ENCODE measurements around the gene PLSCR5. TPM values are rescaled to one million over a fixed set of nuclear protein-coding genes. Genes with fewer than 3 reads are reported as not detected.

PLSCR5 gene
- polyA plus RNA-seq, 1 donor: 0.10 TPM

DNA sequence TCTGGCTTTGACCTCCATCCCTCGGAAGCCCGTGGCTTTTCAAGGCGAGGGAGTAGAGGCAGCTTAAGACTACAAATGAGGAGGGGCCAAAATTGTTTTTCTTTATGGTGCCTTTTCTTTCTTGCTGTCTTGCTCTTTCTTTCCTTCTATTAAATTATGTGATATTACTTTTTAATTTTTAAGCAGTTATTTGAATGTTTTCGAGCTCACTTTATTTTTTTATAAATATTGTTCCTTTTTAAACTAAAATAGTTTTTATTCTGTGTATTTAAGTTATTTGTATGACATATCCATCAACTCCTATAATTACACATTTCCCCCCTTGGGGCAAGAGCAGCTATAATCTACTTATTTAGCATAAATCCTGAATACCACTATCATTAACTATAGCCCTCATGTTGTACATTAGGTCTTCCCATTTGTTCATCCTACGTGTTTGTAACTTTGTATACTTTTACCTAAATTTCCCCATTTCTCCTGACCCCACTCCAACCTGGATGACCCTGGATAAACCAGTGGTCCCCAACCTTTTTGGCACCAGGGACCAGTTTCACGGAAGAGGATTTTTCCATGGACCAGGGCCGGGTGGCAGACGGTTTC is 60.1 kb downstream of the PLSCR5 start:
- Histone ChIP-seq H3K4me1 (ENCODE audit: control insufficient read depth, insufficient read depth, low read length) (peaks cover 13% of the 10 kb centered on the region), H3K36me3 (ENCODE audit: control insufficient read depth, insufficient read depth, low read length) (no peaks in the 10 kb centered on the region), H3K27me3 (ENCODE audit: control insufficient read depth, insufficient read depth, low read length) (no peaks in the 10 kb centered on the region), H3K4me3 (ENCODE audit: low read length) (peak overlapping the region; percentile 92), H3K27ac (ENCODE audit: low read length) (peak overlapping the region; percentile 99), H3K9me3 (ENCODE audit: control insufficient read depth, low read depth, low read length) (no peaks in the 10 kb centered on the region)
- 19% methylated on average over 4 of the region's 8 CpGs for WGBS (ENCODE audit: insufficient coverage, low lambda C conversion rate)
- no peak for DNase-seq

DNA sequence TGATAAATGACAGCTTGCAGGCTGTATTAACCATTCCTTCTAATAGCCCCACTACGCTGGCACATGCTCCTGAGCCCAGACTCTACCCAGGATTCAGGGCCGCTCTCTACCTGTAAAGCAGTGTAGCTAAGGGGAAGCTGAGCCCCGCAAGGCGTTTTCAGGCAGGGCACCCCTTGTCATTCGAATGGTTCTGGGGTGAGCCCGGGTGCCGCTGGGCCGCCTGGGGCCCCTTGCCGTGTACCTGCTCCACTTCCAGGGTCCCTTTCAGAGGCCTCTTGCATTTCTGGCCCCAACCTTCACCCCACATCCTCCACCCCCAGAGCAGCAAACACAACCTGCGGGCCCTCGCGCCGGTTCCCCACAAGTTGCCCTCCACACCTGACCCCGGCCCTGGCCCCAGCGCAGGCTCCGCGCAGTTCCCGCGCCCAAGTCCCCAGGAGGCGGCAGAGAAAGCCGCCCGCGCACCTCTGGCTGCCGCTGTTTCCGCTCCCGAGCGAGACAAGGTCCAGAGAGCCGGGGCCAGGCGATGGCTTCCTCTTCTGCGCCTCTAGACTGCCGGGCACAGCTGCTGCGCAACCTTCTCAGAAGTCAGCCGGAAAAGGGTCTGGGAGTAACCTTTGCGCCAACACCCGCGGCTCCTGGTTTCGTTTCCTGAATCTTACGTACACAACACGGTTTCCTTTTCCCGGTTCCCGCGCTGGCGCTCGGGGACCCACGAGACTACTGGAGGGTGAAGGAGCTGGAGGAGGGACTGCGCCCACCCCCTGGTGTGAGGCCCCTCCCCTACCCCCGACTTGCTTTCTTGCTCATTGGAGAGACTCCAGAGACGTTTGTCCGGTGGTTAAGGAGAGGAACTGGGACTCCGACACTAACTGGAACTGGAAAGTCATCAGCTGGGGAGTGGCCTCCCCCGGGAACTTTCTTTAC is 60.9 kb downstream of the PLSCR5 start, which contains the start of gene PLSCR1:
PLSCR1 (minus strand) TSS at position 606 of the 927 bp plus-strand sequence. CDS start 8,055 bp downstream, outside the sequence.
- Histone ChIP-seq H3K4me1 (ENCODE audit: control insufficient read depth, insufficient read depth, low read length) (peaks cover 13% of the 10 kb centered on the region), H3K9me3 (ENCODE audit: control insufficient read depth, low read depth, low read length) (no peaks in the 10 kb centered on the region), H3K4me3 (ENCODE audit: low read length) (peak within 1 kb of the TSS; percentile 92), H3K27me3 (ENCODE audit: control insufficient read depth, insufficient read depth, low read length) (no peaks in the 10 kb centered on the region), H3K27ac (ENCODE audit: low read length) (peak within 1 kb of the TSS; percentile 99), H3K36me3 (ENCODE audit: control insufficient read depth, insufficient read depth, low read length) (no peaks in the 10 kb centered on the region)
- peak; percentile 96 to 98 for DNase-seq
- 14% methylated on average over 1 of the region's 51 CpGs for WGBS (ENCODE audit: insufficient coverage, low lambda C conversion rate)

DNA sequence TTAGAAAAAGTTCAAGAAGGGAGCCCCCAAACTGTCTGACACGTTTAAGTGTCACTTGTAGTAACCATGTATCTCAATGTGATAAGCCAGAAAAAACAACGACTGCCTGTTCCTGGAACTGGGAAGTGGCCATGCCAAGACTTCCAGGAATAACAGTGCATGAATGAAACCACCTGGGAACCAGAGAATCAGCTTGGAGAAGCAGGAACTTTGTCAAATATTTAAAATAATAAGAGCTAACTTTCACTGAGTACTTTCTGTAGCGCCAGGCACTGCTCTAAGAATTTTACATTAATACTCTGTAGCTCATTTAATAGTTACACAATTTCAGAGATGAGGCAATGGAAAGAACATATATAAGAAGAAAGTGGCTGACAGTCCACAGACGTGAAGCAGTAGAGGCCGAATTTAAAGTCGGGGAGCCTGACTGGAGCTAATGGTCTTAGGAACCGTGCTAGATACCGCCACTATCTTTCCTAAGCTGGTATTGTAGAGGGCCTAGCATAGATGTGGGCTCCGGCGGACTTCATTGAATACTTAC is 61.6 kb downstream of the PLSCR5 start:
- peak; percentile 34 to 61 for DNase-seq
- no CpG with 5 or more reads among the region's 10 CpGs for WGBS (ENCODE audit: insufficient coverage, low lambda C conversion rate)
- Histone ChIP-seq H3K4me1 (ENCODE audit: control insufficient read depth, insufficient read depth, low read length) (peaks cover 16% of the 10 kb centered on the region), H3K27me3 (ENCODE audit: control insufficient read depth, insufficient read depth, low read length) (no peaks in the 10 kb centered on the region), H3K27ac (ENCODE audit: low read length) (peak overlapping the region; percentile 99), H3K4me3 (ENCODE audit: low read length) (peak overlapping the region; percentile 92), H3K9me3 (ENCODE audit: control insufficient read depth, low read depth, low read length) (no peaks in the 10 kb centered on the region), H3K36me3 (ENCODE audit: control insufficient read depth, insufficient read depth, low read length) (peaks cover 4% of the 10 kb centered on the region)

DNA sequence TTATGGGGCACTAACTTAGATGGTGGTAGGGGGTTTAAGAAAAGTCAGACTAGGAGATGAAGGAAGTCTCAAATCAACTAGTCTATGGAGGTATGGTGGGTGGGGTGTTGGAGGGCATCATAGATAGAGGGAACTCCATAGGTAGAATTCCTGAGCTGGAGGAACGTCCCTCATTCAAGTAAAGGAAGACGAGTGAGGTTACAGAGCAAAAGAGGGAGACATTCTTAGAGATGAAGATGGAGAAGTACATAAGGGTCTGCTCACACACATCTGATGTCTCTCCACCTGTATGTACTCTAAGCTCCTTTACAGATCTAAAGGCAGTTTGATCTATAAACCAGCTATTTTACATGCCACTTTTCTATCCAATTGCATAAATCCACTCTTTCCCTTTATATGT is 62.2 kb downstream of the PLSCR5 start:
- 40% methylated on average over 1 of the region's 2 CpGs for WGBS (ENCODE audit: insufficient coverage, low lambda C conversion rate)
- H3K9me3 ChIP-seq (ENCODE audit: control insufficient read depth, low read depth, low read length): no peaks in the 10 kb centered on the region

DNA sequence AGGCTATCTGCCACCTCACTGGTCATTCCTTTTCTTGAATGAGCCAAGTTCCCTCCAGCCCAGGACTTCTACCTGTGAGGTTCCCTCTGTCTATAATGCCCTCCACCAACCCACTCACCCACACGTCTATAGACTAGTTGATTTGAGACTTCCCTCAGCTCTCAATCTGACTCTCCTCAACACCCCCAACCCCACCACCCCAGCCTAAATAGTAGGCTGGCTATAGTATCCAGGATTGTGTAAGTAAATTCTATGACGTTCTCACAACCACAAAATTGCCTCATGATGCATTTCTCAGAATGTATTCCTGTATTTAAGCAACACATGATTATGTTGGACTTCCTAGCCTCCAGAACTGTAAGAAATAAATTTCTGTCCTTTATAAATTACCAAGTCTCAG is 63.0 kb downstream of the PLSCR5 start:
- Histone ChIP-seq H3K4me3 (ENCODE audit: low read length) (peak overlapping the region; percentile 4), H3K27ac (ENCODE audit: low read length) (peak overlapping the region; percentile 99), H3K9me3 (ENCODE audit: control insufficient read depth, low read depth, low read length) (no peaks in the 10 kb centered on the region), H3K27me3 (ENCODE audit: control insufficient read depth, insufficient read depth, low read length) (no peaks in the 10 kb centered on the region), H3K36me3 (ENCODE audit: control insufficient read depth, insufficient read depth, low read length) (peaks cover 4% of the 10 kb centered on the region), H3K4me1 (ENCODE audit: control insufficient read depth, insufficient read depth, low read length) (peaks cover 16% of the 10 kb centered on the region)
- no CpG with 5 or more reads among the region's 2 CpGs for WGBS (ENCODE audit: insufficient coverage, low lambda C conversion rate)
- peak in 1 of 2 donors; percentile 50 for DNase-seq

More for the DNA sequence above, 62.2 kb downstream of the PLSCR5 start:
- Histone ChIP-seq H3K4me3 (ENCODE audit: low read length) (peak overlapping the region; percentile 92), H3K4me1 (ENCODE audit: control insufficient read depth, insufficient read depth, low read length) (peaks cover 16% of the 10 kb centered on the region), H3K36me3 (ENCODE audit: control insufficient read depth, insufficient read depth, low read length) (peaks cover 4% of the 10 kb centered on the region), H3K27ac (ENCODE audit: low read length) (peak overlapping the region; percentile 99), H3K27me3 (ENCODE audit: control insufficient read depth, insufficient read depth, low read length) (no peaks in the 10 kb centered on the region)
- DNase-seq: no peak

DNA sequence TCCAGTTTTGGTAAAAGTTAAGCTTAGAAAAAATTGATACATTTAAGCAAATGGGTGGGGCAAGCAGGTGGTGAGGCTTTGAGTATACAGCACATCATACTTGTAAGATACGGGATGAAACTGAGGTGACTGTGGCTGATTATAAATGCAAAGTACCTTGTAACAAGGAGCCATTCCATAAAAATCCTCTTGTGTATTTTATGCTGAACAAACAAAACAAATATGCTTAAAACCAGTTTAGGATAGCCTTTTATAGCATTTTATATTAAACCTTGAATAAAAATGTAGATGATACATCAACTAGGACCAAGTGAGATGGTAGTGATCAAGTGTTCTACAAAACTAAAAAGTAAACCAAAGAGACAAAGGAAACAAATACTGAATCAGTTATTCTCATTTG is 64.2 kb downstream of the PLSCR5 start:
- no peak for DNase-seq
- H3K27ac ChIP-seq (ENCODE audit: low read length): no peak overlapping the region
- H3K4me1 ChIP-seq (ENCODE audit: control insufficient read depth, insufficient read depth, low read length): peaks cover 16% of the 10 kb centered on the region
- H3K27me3 ChIP-seq (ENCODE audit: control insufficient read depth, insufficient read depth, low read length): no peaks in the 10 kb centered on the region
- no CpG with 5 or more reads among the region's 1 CpG for WGBS (ENCODE audit: insufficient coverage, low lambda C conversion rate)
- H3K9me3 ChIP-seq (ENCODE audit: control insufficient read depth, low read depth, low read length): no peaks in the 10 kb centered on the region
- no peak overlapping the region for H3K4me3 ChIP-seq (ENCODE audit: low read length)
- peaks cover 4% of the 10 kb centered on the region for H3K36me3 ChIP-seq (ENCODE audit: control insufficient read depth, insufficient read depth, low read length)

DNA sequence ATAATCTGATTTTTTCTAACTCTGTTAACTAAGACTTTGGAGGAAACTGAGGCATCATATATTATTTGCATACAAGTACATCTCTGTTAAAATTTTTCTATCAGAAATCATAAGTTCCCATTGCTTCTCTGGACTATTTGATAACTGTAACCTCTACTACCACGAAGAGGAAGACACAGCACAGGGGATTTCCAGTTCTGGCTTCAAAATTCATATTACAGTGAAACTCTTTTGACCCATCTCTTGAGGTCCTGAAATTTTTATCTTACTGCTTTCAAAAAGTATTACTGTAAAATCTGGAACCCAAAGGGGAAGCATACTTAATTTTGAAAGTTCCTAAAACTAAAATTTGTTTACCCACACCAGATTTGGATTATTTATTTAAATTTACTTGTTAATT is 64.9 kb downstream of the PLSCR5 start:
- no peaks in the 10 kb centered on the region for H3K27me3 ChIP-seq (ENCODE audit: control insufficient read depth, insufficient read depth, low read length)
- no CpG with 5 or more reads among the region's 1 CpG for WGBS (ENCODE audit: insufficient coverage, low lambda C conversion rate)
- H3K9me3 ChIP-seq (ENCODE audit: control insufficient read depth, low read depth, low read length): no peaks in the 10 kb centered on the region
- H3K4me3 ChIP-seq (ENCODE audit: low read length): no peak overlapping the region
- peaks cover 4% of the 10 kb centered on the region for H3K36me3 ChIP-seq (ENCODE audit: control insufficient read depth, insufficient read depth, low read length)
- peak overlapping the region; percentile 11 for H3K27ac ChIP-seq (ENCODE audit: low read length)
- DNase-seq: no peak
- H3K4me1 ChIP-seq (ENCODE audit: control insufficient read depth, insufficient read depth, low read length): peaks cover 16% of the 10 kb centered on the region

DNA sequence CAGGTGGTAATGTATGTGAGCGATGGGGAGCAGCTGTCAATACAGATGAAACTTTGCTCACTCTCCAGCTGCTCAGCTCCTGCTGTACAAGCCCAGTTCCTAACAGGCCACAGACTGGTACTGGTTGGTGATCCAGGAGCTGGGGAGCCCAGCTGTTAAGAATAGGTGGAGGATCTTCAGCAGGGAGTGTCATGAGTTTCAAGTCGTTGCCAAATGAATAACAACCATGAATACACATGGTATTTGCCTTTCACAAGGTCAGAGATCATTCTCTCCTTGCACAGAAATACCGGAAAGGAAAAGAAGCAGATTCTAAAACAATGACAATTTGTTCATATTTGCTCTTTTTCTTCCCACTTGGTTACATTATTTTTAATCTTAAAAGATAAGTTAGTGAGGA is 65.8 kb downstream of the PLSCR5 start:
- H3K9me3 ChIP-seq (ENCODE audit: control insufficient read depth, low read depth, low read length): no peaks in the 10 kb centered on the region
- peak in 1 of 2 donors; percentile 42 for DNase-seq
- H3K27me3 ChIP-seq (ENCODE audit: control insufficient read depth, insufficient read depth, low read length): no peaks in the 10 kb centered on the region
- H3K36me3 ChIP-seq (ENCODE audit: control insufficient read depth, insufficient read depth, low read length): peaks cover 4% of the 10 kb centered on the region
- WGBS (ENCODE audit: insufficient coverage, low lambda C conversion rate): no CpG with 5 or more reads among the region's 3 CpGs
- H3K4me1 ChIP-seq (ENCODE audit: control insufficient read depth, insufficient read depth, low read length): peaks cover 16% of the 10 kb centered on the region
- H3K27ac ChIP-seq (ENCODE audit: low read length): peak overlapping the region; percentile 3
- no peak overlapping the region for H3K4me3 ChIP-seq (ENCODE audit: low read length)

DNA sequence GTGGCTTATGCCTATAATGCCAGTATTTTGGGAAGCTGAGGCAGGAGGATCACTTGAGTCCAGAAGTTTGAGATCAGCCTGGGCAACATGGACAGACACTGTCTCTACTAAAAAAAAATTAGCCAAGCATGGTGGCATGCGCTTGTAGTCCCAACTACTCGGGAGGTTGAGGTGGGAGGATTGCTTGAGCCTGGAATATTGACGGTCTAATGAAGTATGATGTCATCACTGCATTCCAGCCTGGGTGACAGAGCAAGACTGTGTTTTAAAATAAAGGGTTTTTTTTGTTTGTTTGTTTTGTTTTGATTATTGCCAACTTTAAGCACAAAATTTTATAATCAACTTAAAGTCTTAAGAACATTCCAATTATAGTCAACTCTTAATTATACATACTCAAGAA is 67.5 kb downstream of the PLSCR5 start:
- Histone ChIP-seq H3K27me3 (ENCODE audit: control insufficient read depth, insufficient read depth, low read length) (no peaks in the 10 kb centered on the region), H3K4me1 (ENCODE audit: control insufficient read depth, insufficient read depth, low read length) (peaks cover 16% of the 10 kb centered on the region), H3K36me3 (ENCODE audit: control insufficient read depth, insufficient read depth, low read length) (peaks cover 7% of the 10 kb centered on the region), H3K4me3 (ENCODE audit: low read length) (no peak overlapping the region), H3K27ac (ENCODE audit: low read length) (no peak overlapping the region), H3K9me3 (ENCODE audit: control insufficient read depth, low read depth, low read length) (no peaks in the 10 kb centered on the region)
- DNase-seq: no peak
- WGBS (ENCODE audit: insufficient coverage, low lambda C conversion rate): no CpG with 5 or more reads among the region's 3 CpGs

DNA sequence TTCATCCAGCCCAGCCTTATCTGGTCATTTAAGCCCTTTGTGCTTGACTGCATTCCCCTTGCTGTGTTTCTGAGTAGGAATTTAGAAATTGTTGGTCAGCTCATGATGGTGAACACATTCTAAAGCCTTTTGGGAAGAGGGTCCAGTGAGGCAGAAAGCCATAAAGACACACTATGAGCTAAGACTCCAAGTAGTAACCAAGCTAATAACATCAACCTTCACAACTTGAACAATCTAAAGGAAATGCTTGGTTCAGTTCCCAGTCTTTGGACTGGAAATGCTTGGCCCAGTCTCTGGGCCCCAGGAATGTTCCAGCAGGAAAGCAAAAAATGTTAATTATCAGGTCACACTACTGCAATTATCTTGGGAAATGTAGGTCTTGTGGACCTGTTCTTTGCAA is 68.5 kb downstream of the PLSCR5 start:
- no peaks in the 10 kb centered on the region for H3K27me3 ChIP-seq (ENCODE audit: control insufficient read depth, insufficient read depth, low read length)
- no peaks in the 10 kb centered on the region for H3K9me3 ChIP-seq (ENCODE audit: control insufficient read depth, low read depth, low read length)
- H3K36me3 ChIP-seq (ENCODE audit: control insufficient read depth, insufficient read depth, low read length): peaks cover 10% of the 10 kb centered on the region
- H3K4me1 ChIP-seq (ENCODE audit: control insufficient read depth, insufficient read depth, low read length): peaks cover 9% of the 10 kb centered on the region
- H3K27ac ChIP-seq (ENCODE audit: low read length): peak overlapping the region; percentile 20
- H3K4me3 ChIP-seq (ENCODE audit: low read length): no peak overlapping the region
- no peak for DNase-seq
